ENCODE data around the gene HERC2.
"Not testable (repeated sequence)": the region's sequence is repeated elsewhere in the genome, so short reads cannot be mapped to it uniquely, and the experiment has no call there.

Gene HERC2

DNA sequence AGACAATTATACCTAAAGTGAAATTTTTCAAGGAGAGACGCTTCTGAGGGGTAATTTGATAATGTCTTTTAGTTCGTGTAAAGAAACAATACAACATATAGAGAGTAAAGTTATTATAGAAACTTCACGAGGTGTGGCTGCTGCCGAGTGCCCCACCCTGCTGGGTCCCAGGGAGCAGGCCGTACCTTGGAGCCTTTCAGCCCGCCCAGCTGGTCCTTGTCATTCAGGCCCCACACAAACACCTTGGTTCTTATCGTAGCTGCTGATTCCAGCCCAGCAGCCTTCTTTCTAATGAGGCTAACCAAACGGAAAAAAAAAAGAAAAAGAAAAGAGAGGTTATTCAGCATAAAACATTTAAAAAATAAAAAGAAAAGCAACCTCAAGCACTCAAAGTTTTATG is 139.8 kb downstream of the HERC2 start:
- no peak for DNase-seq (ENCODE audit: low read depth, low spot score)

DNA sequence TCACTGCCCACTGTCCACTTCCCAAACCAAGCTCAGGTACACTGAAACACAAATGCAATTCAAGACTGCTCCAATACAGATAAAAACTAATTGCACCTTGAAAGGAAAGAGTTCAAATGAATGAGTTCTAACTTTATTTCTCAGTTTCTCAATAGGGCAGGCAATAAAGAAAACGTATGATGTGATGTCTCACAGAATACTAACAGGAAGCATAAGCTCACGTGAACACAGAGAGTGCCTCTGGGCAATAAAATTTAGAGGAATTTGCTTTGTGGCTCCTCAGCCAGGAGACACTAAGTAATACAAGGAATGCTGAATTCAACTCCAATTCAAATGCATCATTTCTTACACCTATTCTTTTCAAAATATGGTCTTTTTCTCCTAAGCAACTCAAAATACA is 140.6 kb downstream of the HERC2 start:
- no peak for DNase-seq (ENCODE audit: low read depth, low spot score)

DNA sequence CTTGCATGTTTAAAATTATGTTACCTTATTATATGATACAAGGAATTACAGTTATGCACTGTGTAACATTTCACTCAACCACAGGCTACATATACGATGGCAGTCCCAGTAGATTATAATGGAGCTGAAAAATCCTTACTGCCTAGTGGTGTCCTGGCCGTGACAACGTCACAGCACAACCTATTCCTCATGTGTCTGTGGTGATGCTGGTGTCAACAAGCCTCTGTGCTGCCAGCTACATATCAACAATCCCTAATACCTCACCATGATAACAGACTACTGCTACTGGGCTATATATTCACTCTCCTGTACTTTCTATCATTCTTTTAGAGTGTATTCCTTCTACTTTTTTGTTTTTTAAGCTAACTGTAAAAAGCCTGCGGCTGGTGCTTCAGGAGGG is 142.7 kb downstream of the HERC2 start:
- no peak for DNase-seq (ENCODE audit: low read depth, low spot score)

DNA sequence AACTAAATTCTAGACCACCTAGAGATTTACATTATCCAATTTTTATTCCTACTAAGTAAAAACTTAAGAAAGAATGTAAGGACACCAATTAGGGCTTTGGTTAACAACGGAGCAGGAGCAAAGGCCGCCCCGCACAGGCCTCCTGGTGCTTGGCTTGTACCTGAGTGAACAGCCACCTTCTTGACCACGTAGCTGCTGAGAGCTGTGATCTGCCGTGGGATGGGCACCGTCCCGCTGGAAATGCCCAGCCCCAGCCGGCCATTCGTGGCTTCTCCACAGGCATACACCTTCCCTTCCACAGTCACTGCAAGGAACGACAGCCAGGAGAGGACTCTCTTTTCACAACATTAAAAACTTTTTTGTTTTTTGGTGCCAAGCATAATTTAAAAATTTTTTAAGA is 143.3 kb downstream of the HERC2 start:
- no peak for DNase-seq (ENCODE audit: low read depth, low spot score)

DNA sequence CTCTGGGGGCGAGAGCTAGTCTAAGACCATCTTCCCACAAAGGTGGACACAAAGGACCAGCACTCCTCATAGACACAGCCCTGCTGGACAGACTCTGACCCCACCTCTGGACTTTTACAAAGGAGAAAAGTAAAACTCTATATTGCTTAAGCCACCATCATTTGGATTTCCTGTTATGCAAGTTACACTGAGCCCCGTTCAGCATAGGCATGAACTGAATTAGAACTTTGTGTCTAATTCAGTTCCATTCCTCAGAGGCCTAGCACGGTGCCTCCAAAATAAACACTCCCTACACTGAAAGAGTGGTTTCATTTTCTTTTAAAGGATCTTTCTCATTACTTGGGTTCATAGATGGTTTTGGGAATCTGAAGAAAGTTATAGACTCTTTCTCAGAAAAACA is 143.7 kb downstream of the HERC2 start:
- DNase-seq (ENCODE audit: low read depth, low spot score), result no peak

DNA sequence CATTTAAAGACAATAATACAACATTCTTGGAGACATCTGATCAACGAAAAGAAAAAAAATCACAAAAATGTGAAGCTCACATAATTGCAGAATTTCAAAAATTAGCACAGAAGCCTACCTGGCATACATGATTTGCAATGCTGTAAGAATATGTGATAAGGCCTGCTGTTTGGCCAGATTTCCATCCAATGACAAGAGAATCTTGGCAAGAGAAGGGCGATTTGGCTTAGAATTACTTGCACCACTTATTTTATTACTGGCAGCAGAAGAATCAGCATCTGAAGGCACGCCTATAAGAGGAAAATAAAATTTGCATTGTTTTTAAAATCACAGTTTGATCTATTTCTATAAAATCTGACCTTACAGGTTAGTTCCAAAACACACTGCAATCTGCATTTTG is 152.6 kb downstream of the HERC2 start:
- DNase-seq (ENCODE audit: low read depth, low spot score), result no peak

DNA sequence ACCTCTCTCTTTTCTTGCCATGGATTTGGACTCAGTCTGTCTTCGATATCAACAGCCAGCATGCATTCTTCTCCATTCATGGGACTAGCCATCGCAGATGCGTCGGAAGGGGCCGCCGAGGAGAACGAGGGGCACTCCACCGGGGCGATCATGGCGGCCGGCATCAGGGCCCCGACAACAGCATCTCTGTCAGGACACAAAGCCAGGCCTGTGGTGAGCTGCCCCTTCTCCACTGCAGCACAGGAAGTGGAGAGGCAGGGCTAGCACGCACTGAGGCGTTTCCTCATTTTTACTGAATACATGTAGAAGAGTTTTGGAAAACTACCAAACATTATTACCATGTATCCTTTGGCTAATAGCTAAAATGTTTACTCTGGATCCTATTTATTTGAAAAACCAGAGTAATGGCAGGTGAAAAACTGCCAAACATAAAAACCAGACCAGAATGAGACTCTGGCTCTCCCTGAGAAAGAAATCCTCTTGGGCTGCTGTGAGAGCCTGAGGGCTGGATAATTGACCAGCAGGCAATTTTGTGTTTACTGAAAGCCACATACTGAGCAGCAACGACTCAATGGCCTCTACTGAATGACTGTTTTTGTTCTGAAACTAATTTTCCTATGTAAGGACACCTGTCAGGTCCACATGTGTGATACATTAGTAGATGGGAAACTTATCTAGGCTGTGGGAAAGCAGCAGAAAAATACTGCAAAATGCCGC is 153.4 kb downstream of the HERC2 start:
- DNase-seq (ENCODE audit: low read depth, low spot score), result not testable (repeated sequence)

DNA sequence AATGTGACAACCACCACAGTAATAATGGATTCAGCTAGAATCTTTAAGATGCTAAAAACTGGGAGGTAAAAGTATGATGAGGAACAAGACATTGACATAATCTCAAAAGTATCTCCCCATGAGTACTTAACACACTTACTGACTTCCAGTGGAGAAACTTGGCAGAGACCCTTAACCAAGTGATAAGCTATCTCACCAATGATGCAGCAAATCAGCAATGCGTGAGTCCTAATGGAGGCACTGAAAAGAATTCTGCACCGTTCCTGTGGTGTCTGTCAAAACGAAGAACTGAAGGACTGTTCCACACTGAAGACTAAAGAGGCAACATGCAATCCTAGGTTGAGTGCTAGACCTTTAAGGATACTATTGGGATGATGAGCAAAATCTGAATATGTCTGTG is 154.9 kb downstream of the HERC2 start:
- no peak for DNase-seq (ENCODE audit: low read depth, low spot score)

DNA sequence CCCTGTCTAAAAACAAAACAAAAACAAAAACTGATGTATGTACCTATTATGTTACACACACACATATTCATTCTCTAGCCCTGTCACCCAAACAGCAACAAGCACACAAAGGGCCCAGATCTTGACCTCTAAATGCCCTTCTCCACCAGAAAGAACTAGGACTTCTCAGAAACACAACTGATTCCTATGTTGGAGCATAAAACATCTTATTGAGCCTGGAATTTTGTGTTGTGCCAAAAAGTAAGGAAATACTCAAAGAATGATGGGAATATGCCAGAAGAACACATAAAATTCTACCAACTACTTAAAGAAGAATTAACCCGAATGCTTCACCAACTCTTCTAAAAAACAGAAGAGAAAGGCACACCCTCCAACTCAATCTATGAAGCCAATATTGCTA is 156.2 kb downstream of the HERC2 start:
- no peak for DNase-seq (ENCODE audit: low read depth, low spot score)

DNA sequence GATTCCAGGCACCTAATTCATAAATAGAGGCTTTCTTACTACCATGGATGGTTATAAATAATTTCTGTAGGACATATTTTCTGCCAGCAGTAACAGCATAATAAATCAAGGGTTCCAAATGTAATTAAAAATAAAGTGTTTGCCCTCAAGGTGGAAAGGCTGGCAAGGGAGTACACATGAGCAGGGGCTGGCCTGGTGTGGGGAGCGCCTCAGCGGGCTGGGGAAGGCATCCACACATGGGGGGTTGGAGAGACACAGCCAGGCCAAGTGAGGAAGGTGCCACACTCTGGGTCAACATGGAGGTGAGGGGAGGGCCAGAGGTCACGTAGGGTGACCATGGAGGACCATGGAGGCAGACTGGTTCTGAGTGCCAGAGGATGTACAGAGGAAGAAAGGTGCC is 157.1 kb downstream of the HERC2 start:
- DNase-seq (ENCODE audit: low read depth, low spot score), result no peak

DNA sequence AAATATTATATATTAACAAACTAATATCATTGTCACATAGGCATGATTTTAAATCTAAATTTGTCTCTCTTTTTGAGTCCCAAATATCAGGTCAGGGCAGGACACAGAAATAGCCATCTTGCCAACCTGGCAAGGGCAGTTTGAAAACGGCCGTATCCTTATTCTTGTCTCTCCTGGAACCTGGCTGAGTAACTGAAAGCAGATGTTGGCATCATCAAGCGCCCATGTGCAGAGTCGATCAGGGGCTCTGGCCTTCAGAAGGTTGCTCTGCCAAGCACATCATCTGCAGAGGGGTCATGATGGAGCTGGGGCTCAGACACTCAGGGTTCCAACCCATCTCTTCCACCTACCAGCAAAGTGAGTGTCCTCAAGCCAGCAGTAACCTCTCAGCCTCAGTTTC is 167.7 kb downstream of the HERC2 start:
- no peak for DNase-seq (ENCODE audit: low read depth, low spot score)

DNA sequence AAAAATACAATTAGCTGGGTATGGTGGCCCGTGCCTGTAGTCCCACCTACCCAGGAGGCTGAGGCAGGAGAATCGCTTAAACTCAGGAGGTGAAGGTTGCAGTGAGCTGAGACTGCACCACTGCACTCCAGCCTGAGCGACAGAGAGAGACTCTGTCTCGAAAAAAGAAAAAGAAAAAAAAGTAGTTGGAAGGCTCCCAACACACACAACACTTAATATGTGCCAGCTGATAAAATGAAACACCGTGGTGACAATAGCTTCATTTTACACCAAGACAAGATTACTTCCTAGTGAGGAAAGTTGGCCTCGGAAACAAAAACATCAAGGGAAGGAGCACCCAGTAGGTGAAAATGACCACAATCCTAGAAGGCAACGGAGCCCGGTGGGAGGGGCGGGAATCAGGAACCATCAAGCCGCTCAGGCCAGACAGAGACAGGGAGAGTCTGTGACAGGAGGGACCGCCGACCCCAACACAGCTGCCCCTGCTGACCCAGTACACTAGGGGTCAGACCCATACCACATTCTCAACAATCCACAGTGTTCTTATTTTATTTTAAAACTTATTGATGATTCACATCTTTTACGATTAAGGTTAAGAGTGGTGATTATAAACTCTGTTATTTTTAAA is 168.4 kb downstream of the HERC2 start:
- DNase-seq (ENCODE audit: low read depth, low spot score), result no peak

DNA sequence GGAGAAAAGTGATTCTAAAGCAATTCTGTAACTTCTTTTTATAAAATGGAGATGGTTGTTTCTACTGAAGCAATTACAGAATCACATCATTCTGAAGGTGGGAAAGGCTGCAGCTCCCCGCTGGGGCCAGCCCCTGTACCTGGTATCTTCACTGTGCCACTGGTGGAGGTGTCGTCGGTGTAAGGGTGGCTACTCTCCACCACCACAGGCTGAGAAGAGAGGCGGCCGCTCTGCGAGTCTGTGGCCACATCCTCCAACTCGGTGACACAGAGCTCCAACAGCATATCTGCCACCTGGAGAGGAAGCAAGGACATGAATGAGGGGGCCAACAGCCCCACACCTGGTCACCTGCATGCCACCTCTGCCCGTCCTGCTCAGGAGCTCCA is 169.4 kb downstream of the HERC2 start:
- DNase-seq (ENCODE audit: low read depth, low spot score), result not testable (repeated sequence)

DNA sequence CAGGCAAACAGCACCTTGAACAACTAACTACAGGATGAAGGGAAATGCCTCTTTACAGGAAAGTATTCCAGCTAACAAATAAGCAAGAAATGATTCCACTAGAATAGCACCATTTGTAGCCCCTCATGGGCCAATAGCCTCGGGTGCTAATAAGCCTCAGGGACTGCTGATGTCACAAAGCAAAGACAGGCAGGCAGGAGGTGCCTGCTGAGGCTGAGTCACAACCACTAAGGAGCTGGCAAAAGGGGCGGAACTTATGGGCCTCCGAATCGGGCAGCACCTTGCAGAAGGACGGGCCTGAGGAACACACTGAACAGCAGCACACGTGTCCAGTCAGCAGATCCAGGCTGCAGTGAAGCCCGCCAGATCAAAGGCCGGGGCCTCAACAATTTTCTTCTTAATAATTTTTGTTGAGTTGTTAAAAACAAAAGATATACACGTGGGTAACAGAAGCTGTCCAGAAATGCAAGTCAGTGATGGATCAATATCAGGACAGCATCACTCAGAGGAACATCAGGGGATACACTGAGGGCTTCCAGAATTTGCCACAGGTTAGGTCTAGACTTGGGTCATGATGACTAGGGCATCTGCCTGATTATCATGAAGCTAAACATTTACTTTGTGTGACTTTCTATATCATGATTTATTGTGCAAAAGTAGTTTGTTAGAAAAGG is 170.0 kb downstream of the HERC2 start:
- DNase-seq (ENCODE audit: low read depth, low spot score), result not testable (repeated sequence)

DNA sequence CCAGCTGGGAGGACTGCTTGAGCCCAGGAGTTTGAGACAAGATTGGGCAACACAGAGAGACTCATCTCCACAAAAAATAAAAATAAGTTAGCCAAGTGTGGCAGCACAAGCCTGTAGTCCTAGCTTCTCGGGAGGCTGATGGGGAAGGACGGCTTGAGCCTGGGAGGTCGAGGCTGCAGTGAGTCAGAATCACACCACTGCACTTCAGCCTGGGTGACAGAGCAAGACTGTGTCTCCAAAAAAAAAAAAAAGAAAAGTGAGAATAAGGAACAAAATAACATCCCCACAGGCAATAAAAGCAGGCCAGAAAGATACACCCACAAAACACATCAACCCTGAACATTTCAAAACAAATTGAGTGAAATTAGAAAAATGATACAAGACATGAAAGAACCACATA is 174.2 kb downstream of the HERC2 start:
- DNase-seq (ENCODE audit: low read depth, low spot score), result no peak

DNA sequence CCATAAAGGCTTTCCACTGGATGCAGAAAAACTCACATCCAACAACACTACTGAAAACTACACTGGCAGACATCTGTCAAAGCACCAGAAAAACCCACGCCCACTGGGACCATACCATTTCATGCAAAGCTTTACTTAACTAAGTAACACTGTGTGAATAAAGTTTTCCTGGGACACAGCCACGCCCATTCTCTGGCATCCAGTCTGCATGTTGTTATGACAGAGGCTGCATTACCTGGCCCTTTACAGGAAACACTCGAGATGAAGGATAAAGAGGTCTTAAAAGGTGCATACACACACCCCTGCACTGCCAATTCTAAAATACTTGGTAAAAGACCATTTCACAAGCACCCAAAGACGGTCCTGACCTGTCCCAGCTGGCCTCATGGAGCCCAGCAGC is 176.6 kb downstream of the HERC2 start:
- DNase-seq (ENCODE audit: low read depth, low spot score), result not testable (repeated sequence)

DNA sequence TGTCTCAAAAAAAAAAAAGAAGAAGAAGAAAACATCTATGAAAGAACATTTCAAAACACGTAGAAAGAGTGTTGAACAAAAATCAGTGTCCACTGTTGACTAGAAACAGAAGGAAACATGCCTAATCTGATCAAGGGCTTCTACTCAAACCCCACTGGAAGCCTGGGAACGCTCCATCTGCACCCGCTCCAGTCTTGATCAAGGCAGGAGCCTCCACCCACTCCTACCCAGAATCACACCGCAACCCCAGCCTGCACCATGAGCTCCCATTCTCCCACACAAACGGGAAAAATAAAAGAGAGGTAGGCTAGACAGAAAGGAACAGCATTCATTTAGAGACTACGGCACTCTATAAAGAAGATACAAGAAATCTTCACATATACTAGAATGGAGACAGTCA is 181.9 kb downstream of the HERC2 start:
- DNase-seq (ENCODE audit: low read depth, low spot score), result no peak

DNA sequence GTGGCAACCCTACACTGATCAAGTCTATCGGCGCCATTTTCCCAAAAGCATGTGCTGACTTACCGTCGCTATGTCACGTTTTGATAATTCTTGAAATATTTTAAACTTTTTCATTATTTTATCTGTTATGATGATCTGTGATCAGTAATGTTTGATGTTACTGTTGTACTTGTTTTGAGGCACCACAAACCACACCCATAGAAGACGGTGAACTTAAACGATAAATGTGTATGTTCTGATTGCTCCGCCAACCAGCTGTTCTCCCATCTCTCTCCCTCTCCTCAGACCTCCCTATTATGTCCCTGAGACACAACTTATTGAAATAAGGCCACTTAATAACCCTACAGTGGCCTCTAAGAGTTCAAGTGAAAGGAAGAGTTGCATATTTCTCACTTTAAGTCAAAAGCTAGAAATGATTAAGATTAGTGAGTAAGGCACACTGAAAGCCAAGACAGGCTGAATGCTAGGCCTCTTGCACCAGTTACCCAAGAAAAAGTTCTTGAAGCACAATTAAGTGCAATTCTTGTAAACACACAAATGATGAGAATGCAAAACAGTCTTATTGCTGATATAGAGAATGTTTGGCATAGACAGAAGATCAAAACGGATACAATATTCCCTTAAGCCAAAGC is 184.5 kb downstream of the HERC2 start:
- not testable (repeated sequence) for DNase-seq (ENCODE audit: low read depth, low spot score)

DNA sequence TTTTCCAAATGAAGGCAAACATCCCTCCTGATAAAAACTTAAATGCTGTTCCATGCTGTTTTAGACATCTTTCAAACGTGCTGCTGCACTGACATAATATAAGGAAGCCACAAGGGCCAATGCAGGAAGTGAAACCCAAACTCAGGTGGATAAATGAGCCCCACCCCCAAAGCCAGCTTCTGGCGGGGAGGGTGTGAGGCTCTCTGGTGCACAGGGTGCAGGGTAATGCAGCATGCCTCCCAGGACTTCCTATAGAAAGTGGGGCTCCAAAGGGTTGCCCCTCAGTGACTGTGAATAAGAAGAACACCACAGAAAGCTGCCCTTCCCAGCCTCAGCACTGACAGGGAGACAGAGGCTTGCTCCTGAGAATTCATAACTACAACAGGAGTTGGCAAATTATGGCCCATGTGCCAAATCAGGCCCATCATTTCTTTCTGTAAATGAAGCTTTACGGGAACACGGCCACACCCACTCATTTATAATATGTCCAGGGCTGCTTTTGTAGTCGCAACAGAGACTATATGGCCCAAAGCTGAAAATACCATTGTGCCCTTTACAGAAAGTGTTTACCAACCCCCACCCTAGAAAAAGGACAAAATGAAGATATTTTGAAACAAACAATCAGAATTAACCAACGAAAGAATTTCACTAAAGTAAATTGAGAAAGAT is 185.6 kb downstream of the HERC2 start:
- not testable (repeated sequence) for DNase-seq (ENCODE audit: low read depth, low spot score)

DNA sequence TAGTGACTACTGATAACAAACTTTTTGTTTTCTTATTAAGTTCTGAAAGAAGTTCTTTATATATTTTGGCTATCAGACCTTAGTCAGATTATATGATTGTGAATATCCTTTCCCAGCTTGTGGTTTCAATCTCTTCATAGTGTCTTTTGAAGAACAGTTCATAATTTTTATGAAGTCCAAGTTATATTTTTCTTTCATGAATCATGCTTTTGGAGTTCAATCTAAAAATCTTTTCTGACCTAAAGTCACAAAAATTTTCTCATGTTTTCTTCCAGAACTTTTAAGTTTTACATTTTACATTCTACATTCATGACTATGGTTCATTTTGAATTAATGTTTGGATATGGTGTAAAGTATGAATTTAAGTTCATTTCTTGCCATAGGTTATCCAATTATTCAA is 188.7 kb downstream of the HERC2 start:
- no peak for DNase-seq (ENCODE audit: low read depth, low spot score)

DNA sequence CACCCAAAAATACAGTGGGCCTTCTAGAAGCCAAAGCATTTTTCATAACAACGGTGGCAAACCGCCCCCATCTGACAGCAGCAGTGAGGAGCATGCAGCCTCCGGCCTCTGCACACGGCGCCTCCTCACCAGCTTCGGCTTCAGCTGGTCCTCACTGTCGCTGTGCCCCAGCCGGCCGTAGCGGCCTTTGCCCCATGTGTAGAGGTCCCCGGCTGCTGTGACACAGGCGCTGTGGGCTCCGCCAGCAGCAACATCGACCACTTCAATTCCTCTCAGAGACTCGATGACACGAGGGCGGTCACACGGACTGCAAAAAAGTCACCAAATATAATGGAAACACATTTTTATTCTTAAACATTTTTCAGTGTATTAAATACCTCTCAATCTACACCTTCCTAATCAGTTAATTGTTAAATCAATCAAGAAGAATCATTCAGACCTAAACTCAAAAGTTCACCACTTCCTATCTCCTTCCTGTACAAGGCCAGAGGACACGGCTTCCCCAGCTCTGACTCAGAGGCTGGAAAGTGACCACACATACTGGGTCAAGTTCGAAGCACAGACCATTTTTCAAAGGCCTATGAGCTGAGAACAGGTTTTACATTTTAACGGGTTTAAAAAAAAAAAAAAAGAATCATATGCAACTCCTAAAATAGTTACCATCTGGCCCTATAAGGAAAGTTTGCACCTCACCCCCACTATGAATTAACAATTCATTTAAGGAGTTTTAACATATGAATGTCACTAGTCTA is 189.3 kb downstream of the HERC2 start:
- no peak for DNase-seq (ENCODE audit: low read depth, low spot score)
